Epithelial cell of esophagus (primary cell): ENCODE measurements around the gene RIT1.

ENCODE experiments used
- DNase-seq: peaks from one replicate; pipeline ENCODE4 v3.0.0; 2010; ENCODE audit warnings: low read depth
- H3K4me3 ChIP-seq: 2 replicates; pipeline ENCODE4 v1.5.1; 2011; ENCODE audit warnings: mild to moderate bottlenecking, low read length, control low read depth
- CTCF ChIP-seq: IDR thresholded peaks from 2 replicates; pipeline ENCODE4 v1.5.1; 2011; ENCODE audit warnings: low read depth, mild to moderate bottlenecking, low read length, control low read depth, inconsistent platforms; ENCODE audit not compliant: insufficient read depth; ENCODE audit errors: missing control alignments

Gene RIT1

GRCh38 chr1:155872527-155872926 is 38.6 kb downstream of the RIT1 start:
- no peak for DNase-seq
- TF ChIP-seq CTCF, result no peak
- H3K4me3 ChIP-seq, result no peak overlapping the region

- no peak for TF ChIP-seq CTCF
- peak; percentile 19 for DNase-seq
- H3K4me3 ChIP-seq, result no peak overlapping the region
Measured at GRCh38 chr1:155871390-155871789, 39.8 kb downstream of the RIT1 start.

GRCh38 chr1:155867766-155868165 is 43.4 kb downstream of the RIT1 start:
- no peak overlapping the region for H3K4me3 ChIP-seq
- no peak for TF ChIP-seq CTCF
- DNase-seq, result no peak

GRCh38 chr1:155864393-155864792 is 46.8 kb downstream of the RIT1 start:
- TF ChIP-seq CTCF, result no peak
- H3K4me3 ChIP-seq, result no peak overlapping the region
- peak; percentile 20 for DNase-seq

GRCh38 chr1:155861896-155862295 is 49.3 kb downstream of the RIT1 start:
- TF ChIP-seq CTCF, result no peak
- no peak overlapping the region for H3K4me3 ChIP-seq
- no peak for DNase-seq

GRCh38 chr1:155860970-155861510 is 50.1 kb downstream of the RIT1 start:
- no peak for DNase-seq
- TF ChIP-seq CTCF, result no peak
- H3K4me3 ChIP-seq, result no peak overlapping the region
